OCI-LY7 (cell line): ENCODE measurements around the gene RANBP9. TPM values are rescaled to one million over a fixed set of nuclear protein-coding genes. Genes with fewer than 3 reads are reported as not detected.

ENCODE experiments used
- BruUV-seq: library from RNA; stranded (reverse); fragments of 400-500 nt; replicated peaks from 2 replicates; lab custom pipeline; 2021; lab: Mats Ljungman, UMichigan
- CTCF ChIA-PET: fragments of 300-600 bp; sonication (Branson Sonifier 250); formaldehyde crosslinking; loops from one replicate; lab custom pipeline; 2022; ENCODE audit warnings: antibody characterized with exemption; ENCODE audit not compliant: unreplicated experiment; lab: Charles Lee
- POLR2A ChIA-PET: fragments of 300-600 bp; sonication (Branson Sonifier 250); formaldehyde crosslinking; loops from one replicate; lab custom pipeline; 2022; ENCODE audit warnings: antibody characterized with exemption; lab: Charles Lee
- DNase-seq: peaks from one replicate; pipeline ENCODE4 v3.0.0-alpha.2; 2015; ENCODE audit warnings: low spot score
- H2AFZ ChIP-seq: fragments of 200-600 bp; sonication (generic), shearing (Covaris generic); 2 replicates; pipeline ENCODE4 v1.6.1; 2014; ENCODE audit warnings: mild to moderate bottlenecking, antibody characterized with exemption, low read length, moderate library complexity
- H3K27ac ChIP-seq: fragments of 200-600 bp; sonication (generic); 2 replicates; pipeline ENCODE4 v1.5.1; 2014; ENCODE audit warnings: mixed run types, low read depth, mild to moderate bottlenecking, moderate library complexity, low read length, inconsistent platforms; ENCODE audit not compliant: poor library complexity, severe bottlenecking
- H3K36me3 ChIP-seq: fragments of 200-600 bp; sonication (generic); 2 replicates; pipeline ENCODE4 v1.6.1; 2014; ENCODE audit warnings: mild to moderate bottlenecking, antibody characterized with exemption, low read length, moderate library complexity, mixed read lengths; ENCODE audit not compliant: insufficient read depth
- H3K4me1 ChIP-seq: fragments of 200-600 bp; sonication (generic); 2 replicates; pipeline ENCODE4 v1.5.1; 2014; ENCODE audit warnings: mild to moderate bottlenecking, low read length; ENCODE audit not compliant: insufficient read depth, poor library complexity, severe bottlenecking
- H3K4me2 ChIP-seq: fragments of 200-600 bp; sonication (generic); 2 replicates; pipeline ENCODE4 v1.6.1; 2014; ENCODE audit warnings: mild to moderate bottlenecking, low read length
- H3K4me3 ChIP-seq: fragments of 200-600 bp; sonication (generic); 2 replicates; pipeline ENCODE4 v1.5.1; 2014; ENCODE audit warnings: mild to moderate bottlenecking, low read depth, low read length; ENCODE audit not compliant: poor library complexity, severe bottlenecking
- H3K79me2 ChIP-seq: fragments of 200-600 bp; sonication (generic); 2 replicates; pipeline ENCODE4 v1.6.1; 2016; ENCODE audit warnings: low read depth, mild to moderate bottlenecking, low read length, moderate library complexity, mixed read lengths; ENCODE audit not compliant: insufficient read depth
- H3K9me2 ChIP-seq: fragments of 200-600 bp; sonication (generic); 2 replicates; pipeline ENCODE4 v1.6.1; 2016; ENCODE audit warnings: mild to moderate bottlenecking, low read length, mixed read lengths; ENCODE audit not compliant: insufficient read depth
- H3K9me3 ChIP-seq: fragments of 200-600 bp; sonication (generic); 2 replicates; pipeline ENCODE4 v1.6.1; 2014; ENCODE audit warnings: mild to moderate bottlenecking, mixed run types, low read length, mixed read lengths
- H4K20me1 ChIP-seq: fragments of 200-600 bp; sonication (generic); 2 replicates; pipeline ENCODE4 v1.6.1; 2014; ENCODE audit warnings: mild to moderate bottlenecking, antibody characterized with exemption, low read length, moderate library complexity, mixed read lengths; ENCODE audit not compliant: insufficient read depth
- EZH2phosphoT487 ChIP-seq: fragments of 200-600 bp; sonication (generic); IDR thresholded peaks from 2 replicates; pipeline ENCODE4 v1.6.1; 2018; ENCODE audit warnings: low read depth, borderline replicate concordance, mild to moderate bottlenecking, mixed run types, antibody characterized with exemption, low read length, moderate library complexity, mixed read lengths
- intact Hi-C: fragments of 100-400 bp; cut with micrococcal nuclease; formaldehyde crosslinking; loops from one replicate; pipeline ENCODE4 v1.10.0; 2022; ENCODE audit not compliant: unreplicated experiment
- total RNA-seq, 2 experiments: library from RNA; depleted of rRNA in 1 of 2; stranded (reverse); fragments of >200 nt in 1 of 2; shearing (Covaris generic) in 1 of 2; gene quantifications; 2 replicates each; pipeline ENCODE4 v1.2.3, GENCODE V29; 2014 to 2022
- TF ChIP-seq, protein P1 (sequence below): fragments of 200-600 bp; sonication (generic); conservative IDR thresholded peaks from 2 replicates; pipeline ENCODE4 v1.5.1; 2014; ENCODE audit warnings: mild to moderate bottlenecking, antibody characterized with exemption, low read length, moderate library complexity, mixed read lengths

RANBP9 gene
- total RNA-seq, 2 experiments from 2014 or later, result 20.5 to 35.0 TPM

DNA sequence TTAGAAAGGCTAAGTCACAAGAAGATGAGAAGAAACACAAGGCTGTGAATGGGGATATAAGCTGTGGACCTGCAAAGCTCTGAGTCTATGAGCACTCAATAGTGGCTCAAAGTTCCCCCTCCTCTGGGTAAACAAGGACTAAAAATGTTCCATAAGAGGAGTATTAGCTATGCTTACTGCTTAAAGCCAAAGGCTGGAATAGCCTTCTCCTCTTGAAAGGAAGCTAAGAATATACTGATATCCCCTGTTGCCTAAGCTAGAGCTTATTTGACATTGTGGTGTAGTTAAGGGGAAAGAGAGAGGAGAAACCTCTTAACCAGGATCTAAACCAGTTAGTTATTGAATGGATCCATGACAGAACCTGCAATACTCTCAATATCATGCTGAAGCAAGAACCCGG, 50.7 kb downstream of the RANBP9 start:
- DNase-seq, result no peak
- TF ChIP-seq, protein P1, sequence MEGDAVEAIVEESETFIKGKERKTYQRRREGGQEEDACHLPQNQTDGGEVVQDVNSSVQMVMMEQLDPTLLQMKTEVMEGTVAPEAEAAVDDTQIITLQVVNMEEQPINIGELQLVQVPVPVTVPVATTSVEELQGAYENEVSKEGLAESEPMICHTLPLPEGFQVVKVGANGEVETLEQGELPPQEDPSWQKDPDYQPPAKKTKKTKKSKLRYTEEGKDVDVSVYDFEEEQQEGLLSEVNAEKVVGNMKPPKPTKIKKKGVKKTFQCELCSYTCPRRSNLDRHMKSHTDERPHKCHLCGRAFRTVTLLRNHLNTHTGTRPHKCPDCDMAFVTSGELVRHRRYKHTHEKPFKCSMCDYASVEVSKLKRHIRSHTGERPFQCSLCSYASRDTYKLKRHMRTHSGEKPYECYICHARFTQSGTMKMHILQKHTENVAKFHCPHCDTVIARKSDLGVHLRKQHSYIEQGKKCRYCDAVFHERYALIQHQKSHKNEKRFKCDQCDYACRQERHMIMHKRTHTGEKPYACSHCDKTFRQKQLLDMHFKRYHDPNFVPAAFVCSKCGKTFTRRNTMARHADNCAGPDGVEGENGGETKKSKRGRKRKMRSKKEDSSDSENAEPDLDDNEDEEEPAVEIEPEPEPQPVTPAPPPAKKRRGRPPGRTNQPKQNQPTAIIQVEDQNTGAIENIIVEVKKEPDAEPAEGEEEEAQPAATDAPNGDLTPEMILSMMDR, result no peak
- TF ChIP-seq EZH2phosphoT487, result no peak
- CTCF ChIA-PET, result no interaction called here
- Histone ChIP-seq H3K9me2 (no peaks in the 10 kb centered on the region), H2AFZ (no peak overlapping the region), H3K4me3 (no peak overlapping the region), H3K9me3 (no peaks in the 10 kb centered on the region), H3K4me1 (peaks cover 18% of the 10 kb centered on the region), H3K36me3 (peaks cover 7% of the 10 kb centered on the region; the same call in 1 of the 2 replicates), H3K4me2 (no peak overlapping the region), H4K20me1 (no peaks in the 10 kb centered on the region), H3K79me2 (peaks cover 79% of the 10 kb centered on the region), H3K27ac (no peak overlapping the region)
- POLR2A ChIA-PET, result interaction anchor here (0.6 to 1.5 kb wide), 6 partner anchors 9 to 455 kb away, joined by 3 to 11 read pairs (median 3); no protein-coding TSS in a partner anchor
- intact Hi-C loops, result no loop called here
- no TSS peak for BruUV-seq

DNA sequence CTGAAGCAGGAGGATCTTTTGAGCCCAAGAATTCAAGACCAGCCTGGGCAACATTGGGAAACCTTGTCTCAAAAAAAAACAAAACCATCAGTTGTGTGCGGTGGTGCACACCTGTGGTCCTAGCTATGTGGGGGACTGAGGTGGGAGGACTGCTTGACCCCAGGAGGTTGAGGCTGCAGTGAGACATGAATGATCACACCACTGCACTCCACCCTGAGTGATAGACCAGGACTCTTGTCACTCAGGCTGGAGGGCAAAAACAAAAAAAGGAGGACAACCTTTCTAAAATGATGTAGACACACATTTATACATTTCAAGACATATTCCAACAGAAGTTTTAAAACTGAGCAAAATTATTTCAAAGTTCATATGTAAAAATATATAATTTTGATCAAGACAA, 51.4 kb downstream of the RANBP9 start:
- no TSS peak for BruUV-seq
- DNase-seq, result no peak
- H2AFZ ChIP-seq, result no peak overlapping the region
- H3K9me3 ChIP-seq, result no peaks in the 10 kb centered on the region
- TF ChIP-seq EZH2phosphoT487, result no peak
- TF ChIP-seq, protein P1, result no peak
- no peak overlapping the region for H3K4me3 ChIP-seq
- H3K79me2 ChIP-seq, result peaks cover 73% of the 10 kb centered on the region
- CTCF ChIA-PET, result no interaction called here
- H3K4me2 ChIP-seq, result no peak overlapping the region
- no peaks in the 10 kb centered on the region for H4K20me1 ChIP-seq
- peaks cover 18% of the 10 kb centered on the region for H3K4me1 ChIP-seq
- POLR2A ChIA-PET, result interaction anchor here (0.7 to 1.5 kb wide), 7 partner anchors 8 to 161 kb away, joined by 3 to 7 read pairs (median 3); no protein-coding TSS in a partner anchor
- H3K9me2 ChIP-seq, result no peaks in the 10 kb centered on the region
- H3K27ac ChIP-seq, result no peak overlapping the region
- intact Hi-C loops, result no loop called here
- H3K36me3 ChIP-seq, result peaks cover 10% of the 10 kb centered on the region; the same call in 1 of the 2 replicates

DNA sequence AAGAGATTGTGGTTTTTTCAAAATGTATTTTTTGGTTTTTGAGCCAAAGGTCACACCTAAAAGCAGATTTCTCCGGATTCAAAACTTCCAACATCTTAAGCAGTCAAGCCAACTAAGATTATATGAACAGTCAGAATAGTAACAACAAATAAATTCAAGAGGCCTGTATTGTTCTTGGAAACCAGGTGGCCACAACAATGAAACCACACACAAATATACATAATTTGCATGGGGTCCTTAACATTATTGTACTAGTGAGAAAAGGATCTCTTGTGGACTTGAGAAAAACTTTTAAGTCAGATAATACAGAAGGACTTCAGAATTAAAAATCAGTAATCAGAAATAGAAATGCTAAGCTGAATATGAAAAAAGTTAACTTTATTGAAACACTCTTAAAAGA, 55.9 kb downstream of the RANBP9 start:
- BruUV-seq, result no TSS peak
- Histone ChIP-seq H3K27ac (no peak overlapping the region), H3K9me3 (no peaks in the 10 kb centered on the region), H2AFZ (no peak overlapping the region), H3K4me3 (no peak overlapping the region), H3K9me2 (no peaks in the 10 kb centered on the region), H3K4me1 (peaks cover 7% of the 10 kb centered on the region), H3K4me2 (no peak overlapping the region), H3K36me3 (peaks cover 20% of the 10 kb centered on the region), H4K20me1 (no peaks in the 10 kb centered on the region), H3K79me2 (peaks cover 27% of the 10 kb centered on the region; the same call in 1 of the 2 replicates)
- DNase-seq, result no peak
- TF ChIP-seq, protein P1, result no peak
- no peak for TF ChIP-seq EZH2phosphoT487
- intact Hi-C loops, result no loop called here
- ChIA-PET CTCF (no interaction called here), POLR2A (interaction anchor here (0.7 to 2.0 kb wide), 3 partner anchors 14 to 59 kb away, joined by 3 to 7 read pairs (median 4); no protein-coding TSS in a partner anchor)
